Lung (tissue), 12 donors: ENCODE results near the gene PIWIL1. TPM values are rescaled to one million over a fixed set of nuclear protein-coding genes. Genes with fewer than 3 reads are reported as not detected.

Source experiments
- ATAC-seq: fragments of 200-7000 bp; cut with Tn5 transposase; one replicate; pipeline ENCODE4 v1.9.1; 2020; ENCODE audit warnings: moderate number of reproducible peaks; ENCODE audit not compliant: insufficient read depth, low FRiP score
- DNase-seq, 3 donors: peaks; one replicate each; pipeline ENCODE4 v3.0.0-alpha.2; 2013 to 2017
- H3K27ac ChIP-seq, 2 donors: one replicate each; pipeline ENCODE4 v1.5.1; 2013; ENCODE audit warnings: mild to moderate bottlenecking in 2 of 2, moderate library complexity in 2 of 2, control low read depth in 1 of 2, inconsistent platforms in 1 of 2, low read depth in 1 of 2, low read length in 1 of 2
- H3K27me3 ChIP-seq, 3 donors: one replicate each; pipeline ENCODE4 v1.5.1; 2013; ENCODE audit warnings: low read length in 2 of 3; ENCODE audit not compliant: control insufficient read depth in 3 of 3, insufficient read depth in 3 of 3
- H3K36me3 ChIP-seq, 4 donors: one replicate each; pipeline ENCODE4 v1.5.1; 2013; ENCODE audit warnings: low read length in 4 of 4, mild to moderate bottlenecking in 1 of 4, moderate library complexity in 1 of 4; ENCODE audit not compliant: control insufficient read depth in 4 of 4, insufficient read depth in 4 of 4
- H3K4me1 ChIP-seq, 5 donors: one replicate each; pipeline ENCODE4 v1.5.1; 2013; ENCODE audit warnings: low read length in 5 of 5, mild to moderate bottlenecking in 2 of 5, moderate library complexity in 1 of 5; ENCODE audit not compliant: control insufficient read depth in 5 of 5, insufficient read depth in 5 of 5
- H3K4me3 ChIP-seq: one replicate; pipeline ENCODE4 v1.5.1; 2013; ENCODE audit warnings: mild to moderate bottlenecking, control low read depth, moderate library complexity
- H3K9ac ChIP-seq, 2 donors: one replicate each; pipeline ENCODE4 v1.5.1; 2013; ENCODE audit warnings: low read length in 2 of 2, control low read depth in 1 of 2; ENCODE audit not compliant: insufficient read depth in 1 of 2
- H3K9me3 ChIP-seq, 4 donors: one replicate each; pipeline ENCODE4 v1.5.1; 2013; ENCODE audit warnings: low read length in 3 of 4, mild to moderate bottlenecking in 1 of 4, moderate library complexity in 1 of 4; ENCODE audit not compliant: control insufficient read depth in 4 of 4, insufficient read depth in 3 of 4
- WGBS, 2 donors: extraction: QIAGEN DNeasy Blood & Tissue Kit; methylation state at CpG; one replicate each; pipeline ENCODE4 v1.1.7; 2013; 5-methylcytosine and 5-hydroxymethylcytosine counted together
- polyA plus RNA-seq, 2 donors: library from polyadenylated mRNA; stranded (reverse); fragments of 200-250 nt; gene quantifications; one replicate each; pipeline ENCODE4 v1.2.1, GENCODE V29; 2013
- total RNA-seq, 2 donors: library from RNA; depleted of rRNA in 1 of 2; stranded (reverse); fragments of >200 nt in 1 of 2; gene quantifications; one replicate each; pipeline ENCODE4 v1.2.1, GENCODE V29; 2014 to 2021
- TF ChIP-seq, protein P1 (sequence below): IDR thresholded peaks from 2 replicates; pipeline ENCODE4 v1.5.1; 2012; ENCODE audit warnings: mild to moderate bottlenecking; ENCODE audit errors: control extremely low read depth, extremely low read depth
- donor health status: control.
- donor health status: control.
- donor health status: Bipolar disorder and iron deficiency.
- donor health status: healthy.
- donor health status: DM: yes; HTN: yes; CAD: no.

The PIWIL1 gene
- total and polyA plus RNA-seq, 4 donors, result not detected

DNA sequence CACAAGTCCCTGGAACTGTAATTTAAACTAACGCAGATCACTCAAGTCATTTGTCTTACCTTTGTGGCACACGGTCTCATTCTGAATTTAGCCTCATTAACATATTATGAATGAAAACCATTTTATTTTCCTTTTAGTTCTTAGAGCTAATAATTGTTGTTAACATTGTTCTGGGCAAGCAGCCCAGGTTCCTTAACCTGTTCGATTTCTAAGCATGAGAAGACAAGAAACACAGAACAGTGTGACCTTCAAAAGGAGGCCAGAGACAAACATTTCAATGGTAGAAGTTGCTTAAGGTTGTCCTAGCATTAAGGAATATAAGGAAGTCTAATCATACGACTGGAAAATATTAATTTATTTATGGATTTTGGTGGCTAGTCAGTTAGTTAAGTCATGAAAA lies 35.2 kb downstream of the PIWIL1 start:
- ATAC-seq, result no peak
- no peak for DNase-seq
- TF ChIP-seq, protein P1, sequence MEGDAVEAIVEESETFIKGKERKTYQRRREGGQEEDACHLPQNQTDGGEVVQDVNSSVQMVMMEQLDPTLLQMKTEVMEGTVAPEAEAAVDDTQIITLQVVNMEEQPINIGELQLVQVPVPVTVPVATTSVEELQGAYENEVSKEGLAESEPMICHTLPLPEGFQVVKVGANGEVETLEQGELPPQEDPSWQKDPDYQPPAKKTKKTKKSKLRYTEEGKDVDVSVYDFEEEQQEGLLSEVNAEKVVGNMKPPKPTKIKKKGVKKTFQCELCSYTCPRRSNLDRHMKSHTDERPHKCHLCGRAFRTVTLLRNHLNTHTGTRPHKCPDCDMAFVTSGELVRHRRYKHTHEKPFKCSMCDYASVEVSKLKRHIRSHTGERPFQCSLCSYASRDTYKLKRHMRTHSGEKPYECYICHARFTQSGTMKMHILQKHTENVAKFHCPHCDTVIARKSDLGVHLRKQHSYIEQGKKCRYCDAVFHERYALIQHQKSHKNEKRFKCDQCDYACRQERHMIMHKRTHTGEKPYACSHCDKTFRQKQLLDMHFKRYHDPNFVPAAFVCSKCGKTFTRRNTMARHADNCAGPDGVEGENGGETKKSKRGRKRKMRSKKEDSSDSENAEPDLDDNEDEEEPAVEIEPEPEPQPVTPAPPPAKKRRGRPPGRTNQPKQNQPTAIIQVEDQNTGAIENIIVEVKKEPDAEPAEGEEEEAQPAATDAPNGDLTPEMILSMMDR, result no peak
- no peaks in the 10 kb centered on the region for H3K4me1 ChIP-seq
- H3K27me3 ChIP-seq, result peaks cover 0 to 17% (median 7%) of the 10 kb centered on the region in 3 donors
- H3K27ac ChIP-seq, result no peak overlapping the region
- H3K9ac ChIP-seq, result no peak overlapping the region
- WGBS, 2 donors, result 67 to 74% methylated on average over 4 of the region's 4 CpGs
- peaks cover 0 to 4% (median 0%) of the 10 kb centered on the region in 4 donors for H3K9me3 ChIP-seq
- no peaks in the 10 kb centered on the region for H3K36me3 ChIP-seq
- H3K4me3 ChIP-seq, result no peak overlapping the region

DNA sequence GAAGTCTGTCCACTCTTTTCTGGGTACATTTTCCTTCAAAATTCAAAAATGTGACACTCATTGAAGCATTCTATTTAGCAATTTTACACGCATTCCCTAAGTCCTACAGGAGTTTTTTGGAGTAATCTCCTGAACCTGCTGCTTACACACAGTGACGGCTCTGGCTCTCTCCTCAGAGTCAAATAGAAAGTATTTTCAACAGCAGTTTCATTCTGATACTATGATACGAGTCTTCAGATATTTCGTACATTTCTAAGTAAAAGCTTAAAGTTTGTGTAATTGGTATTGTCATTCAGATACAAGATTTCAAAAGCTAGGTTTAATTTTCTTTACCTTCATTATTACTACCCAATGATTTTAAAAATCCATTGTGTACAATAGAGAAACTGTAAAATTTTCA lies 36.4 kb downstream of the PIWIL1 start:
- Histone ChIP-seq H3K4me3 (no peak overlapping the region), H3K27me3 (peaks cover 0 to 15% (median 7%) of the 10 kb centered on the region in 3 donors), H3K36me3 (no peaks in the 10 kb centered on the region), H3K27ac (no peak overlapping the region), H3K9ac (no peak overlapping the region), H3K9me3 (peaks cover 0 to 4% (median 0%) of the 10 kb centered on the region in 4 donors), H3K4me1 (no peaks in the 10 kb centered on the region)
- WGBS, 2 donors, result 85 to 92% methylated on average over 4 of the region's 4 CpGs
- DNase-seq (no peak), ATAC-seq (no peak)
- TF ChIP-seq, protein P1, result no peak

DNA sequence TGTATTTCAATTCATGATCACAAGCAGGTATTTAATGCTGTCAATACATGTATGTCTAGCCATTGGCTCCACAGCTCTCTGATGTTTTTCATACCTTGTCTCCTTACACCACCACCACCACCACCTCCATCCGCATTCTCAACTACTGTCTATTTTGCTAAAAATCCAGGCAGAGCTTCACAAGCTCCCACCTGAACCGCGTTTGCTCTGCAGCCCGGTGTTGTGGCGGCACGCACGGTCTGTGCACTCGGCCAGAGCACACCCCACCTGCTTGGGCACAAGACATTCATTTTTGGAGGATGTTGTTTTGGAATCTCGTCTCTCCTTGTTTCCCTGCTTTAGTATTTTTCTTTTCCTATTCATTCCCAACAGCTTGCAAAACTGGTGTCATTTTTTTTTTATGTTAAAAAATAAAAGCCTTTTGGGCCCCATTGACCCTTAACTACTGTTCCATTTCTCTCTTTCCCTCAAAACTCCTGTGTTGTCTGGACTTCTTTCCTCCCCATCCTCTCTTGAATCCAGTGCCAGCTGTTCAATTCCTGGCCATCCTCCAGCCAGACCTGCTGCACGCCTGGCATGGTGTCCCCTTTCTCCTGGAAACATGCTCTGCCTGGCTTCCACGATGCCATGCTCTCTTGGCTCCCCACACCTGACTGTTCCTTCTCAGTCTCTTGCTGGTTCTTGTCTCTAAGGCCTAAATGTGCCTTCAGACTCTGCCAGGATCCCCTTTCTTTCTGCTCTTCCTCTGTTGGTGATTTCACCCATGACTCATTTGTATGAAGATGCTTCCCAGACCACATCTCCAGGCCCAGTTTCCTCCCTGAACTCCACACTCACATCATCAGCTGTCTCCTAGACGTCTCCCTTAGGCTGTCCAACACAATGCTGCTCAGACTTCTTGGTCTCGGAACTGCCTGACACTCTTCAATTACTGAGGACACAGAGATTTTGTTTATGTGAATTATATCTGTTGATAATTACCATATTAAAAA lies 37.9 kb downstream of the PIWIL1 start:
- Histone ChIP-seq H3K4me1 (no peaks in the 10 kb centered on the region), H3K27me3 (peaks cover 0 to 15% (median 7%) of the 10 kb centered on the region in 3 donors), H3K9ac (no peak overlapping the region), H3K4me3 (no peak overlapping the region), H3K36me3 (no peaks in the 10 kb centered on the region), H3K27ac (no peak overlapping the region), H3K9me3 (peaks cover 0 to 4% (median 0%) of the 10 kb centered on the region in 4 donors)
- no peak for ATAC-seq
- no peak for DNase-seq
- WGBS, 2 donors, result 82 to 88% methylated on average over 13 of the region's 13 CpGs
- TF ChIP-seq, protein P1, result no peak
